HepG2 (cell line): Measurements from ENCODE around the gene PAK6. TPM values are rescaled to one million over a fixed set of nuclear protein-coding genes. Genes with fewer than 3 reads are reported as not detected.

Source experiments
- ARNTL ChIP-seq: sonication (generic); formaldehyde crosslinking; IDR thresholded peaks from 2 replicates; pipeline ENCODE4 v1.4.0; 2020; ENCODE audit warnings: mild to moderate bottlenecking, missing genetic modification reagents
- ETV5 ChIP-seq: IDR thresholded peaks from 2 replicates; pipeline ENCODE4 v1.6.1; 2018; ENCODE audit warnings: missing biosample characterization, missing genetic modification reagents, inconsistent platforms, borderline replicate concordance
- FOXA1 ChIP-seq, 2 experiments: fragments of 450-650 bp in 1 of 2; sonication (generic) in 1 of 2; formaldehyde crosslinking in 1 of 2; IDR thresholded peaks; 2 replicates each; pipeline versions ENCODE4 v1.4.0 to v1.6.1; 2016 to 2020; ENCODE audit warnings: missing genetic modification reagents in 1 of 2
- HOXA5 ChIP-seq: sonication (generic); formaldehyde crosslinking; IDR thresholded peaks from 2 replicates; pipeline ENCODE4 v1.4.0; 2020; ENCODE audit warnings: missing genetic modification reagents
- HOXA7 ChIP-seq: sonication (generic); formaldehyde crosslinking; IDR thresholded peaks from 2 replicates; pipeline ENCODE4 v1.8.1; 2022; ENCODE audit warnings: mild to moderate bottlenecking, missing genetic modification reagents, moderate library complexity
- SP140L ChIP-seq: sonication (generic); formaldehyde crosslinking; IDR thresholded peaks from 2 replicates; pipeline ENCODE4 v1.4.0; 2020; ENCODE audit warnings: missing genetic modification reagents, borderline replicate concordance
- STAG1 ChIP-seq: sonication (generic); formaldehyde crosslinking; IDR thresholded peaks from 2 replicates; pipeline ENCODE4 v1.4.0; 2020; ENCODE audit warnings: missing genetic modification reagents
- SYNCRIP ChIP-seq: fragments of 200-400 bp; formaldehyde crosslinking; IDR thresholded peaks from 2 replicates; pipeline ENCODE4 v1.6.1; 2018; ENCODE audit warnings: mild to moderate bottlenecking, low read depth, low read length; ENCODE audit not compliant: insufficient read depth
- YEATS2 ChIP-seq: sonication (generic); formaldehyde crosslinking; IDR thresholded peaks from 2 replicates; pipeline ENCODE4 v1.4.0; 2020; ENCODE audit warnings: missing genetic modification reagents, borderline replicate concordance
- ZNF143 ChIP-seq: sonication (generic); formaldehyde crosslinking; IDR thresholded peaks from 2 replicates; pipeline ENCODE4 v1.4.0; 2020; ENCODE audit warnings: missing genetic modification reagents
- ZNF280D ChIP-seq: sonication (generic); formaldehyde crosslinking; IDR thresholded peaks from 2 replicates; pipeline ENCODE4 v1.5.1; 2020; ENCODE audit warnings: mild to moderate bottlenecking, missing genetic modification reagents
- ZNF678 ChIP-seq: sonication (generic); formaldehyde crosslinking; IDR thresholded peaks from 2 replicates; pipeline ENCODE4 v1.4.0; 2020; ENCODE audit warnings: mild to moderate bottlenecking, missing genetic modification reagents
- ZNF724P ChIP-seq: sonication (generic); formaldehyde crosslinking; IDR thresholded peaks from 2 replicates; pipeline ENCODE4 v1.8.0; 2022; ENCODE audit warnings: missing genetic modification reagents, borderline replicate concordance
- ZNF768 ChIP-seq: sonication (generic); formaldehyde crosslinking; IDR thresholded peaks from 2 replicates; pipeline ENCODE4 v1.4.0; 2020; ENCODE audit warnings: missing genetic modification reagents
- polyA plus RNA-seq, 8 experiments: library from polyadenylated mRNA; depleted of rRNA in 3 of 8; stranded (reverse) in 7 of 8; unstranded in 1 of 8; fragments of >200 nt; fragmentation: Illumina TruSeq in 4 of 8; extraction: Trizol in 4 of 8; gene quantifications; 2 replicates each; pipeline versions ENCODE4 v1.2.1 to v1.2.3, GENCODE V29; 2011 to 2016; ENCODE audit warnings: low read depth in 4 of 8, missing spikeins in 1 of 8, mixed read lengths in 1 of 8; ENCODE audit not compliant: insufficient read depth in 1 of 8
- total RNA-seq, 5 experiments: library from RNA; depleted of rRNA; stranded (reverse); fragments of >200 nt; fragmentation: Illumina TruSeq; extraction: Trizol; gene quantifications; 2 replicates each; pipeline ENCODE4 v1.2.3, GENCODE V29; 2016; ENCODE audit warnings: low read depth in 1 of 5
- TF ChIP-seq, protein P1 (sequence below): sonication (generic); formaldehyde crosslinking; IDR thresholded peaks from 2 replicates; pipeline ENCODE4 v1.9.0; 2021; ENCODE audit warnings: missing genetic modification reagents, borderline replicate concordance
- TF ChIP-seq, protein P2 (sequence below): IDR thresholded peaks from 2 replicates; pipeline ENCODE4 v1.6.1; 2016; ENCODE audit warnings: missing compliant biosample characterization, missing genetic modification reagents, borderline replicate concordance
- TF ChIP-seq, protein P3 (sequence below): sonication (generic); formaldehyde crosslinking; conservative IDR thresholded peaks from 2 replicates; pipeline ENCODE4 v1.8.0; 2022; ENCODE audit warnings: low read depth, missing genetic modification reagents

The PAK6 gene
- total and polyA plus RNA-seq, 2 of the 13 experiments (the other 11 are each of a cell fraction or from before 2014, with no cell fraction given) = 0.07 TPM; not detected in 1

GRCh38 chr15:40323239-40323952, 84.5 kb downstream of the PAK6 start, which contains the start of gene INAFM2 (continued):
- TF ChIP-seq FOXA1 (IDR thresholded peaks at IDR 0.05) (no peak), FOXA1 (CRISPR knock-in tag; IDR thresholded peaks at IDR 0.05) (no peak), HOXA7 (CRISPR knock-in tag) (no peak), ZNF143 (CRISPR knock-in tag) (no peak), ZNF768 (CRISPR knock-in tag) (no peak), ARNTL (CRISPR knock-in tag) (no peak), STAG1 (peak; percentile 35; the same call in 1 of the 2 replicates), ZNF280D (CRISPR knock-in tag) (no peak), ZNF724P (CRISPR knock-in tag) (no peak), SP140L (no peak), ZNF678 (CRISPR knock-in tag) (no peak), YEATS2 (CRISPR knock-in tag) (no peak), SYNCRIP (no peak), HOXA5 (peak; percentile 72; the same call in 1 of the 2 replicates), ETV5 (CRISPR knock-in tag) (peak; percentile 85; the same call in 1 of the 2 replicates)
- TF ChIP-seq, protein P1, sequence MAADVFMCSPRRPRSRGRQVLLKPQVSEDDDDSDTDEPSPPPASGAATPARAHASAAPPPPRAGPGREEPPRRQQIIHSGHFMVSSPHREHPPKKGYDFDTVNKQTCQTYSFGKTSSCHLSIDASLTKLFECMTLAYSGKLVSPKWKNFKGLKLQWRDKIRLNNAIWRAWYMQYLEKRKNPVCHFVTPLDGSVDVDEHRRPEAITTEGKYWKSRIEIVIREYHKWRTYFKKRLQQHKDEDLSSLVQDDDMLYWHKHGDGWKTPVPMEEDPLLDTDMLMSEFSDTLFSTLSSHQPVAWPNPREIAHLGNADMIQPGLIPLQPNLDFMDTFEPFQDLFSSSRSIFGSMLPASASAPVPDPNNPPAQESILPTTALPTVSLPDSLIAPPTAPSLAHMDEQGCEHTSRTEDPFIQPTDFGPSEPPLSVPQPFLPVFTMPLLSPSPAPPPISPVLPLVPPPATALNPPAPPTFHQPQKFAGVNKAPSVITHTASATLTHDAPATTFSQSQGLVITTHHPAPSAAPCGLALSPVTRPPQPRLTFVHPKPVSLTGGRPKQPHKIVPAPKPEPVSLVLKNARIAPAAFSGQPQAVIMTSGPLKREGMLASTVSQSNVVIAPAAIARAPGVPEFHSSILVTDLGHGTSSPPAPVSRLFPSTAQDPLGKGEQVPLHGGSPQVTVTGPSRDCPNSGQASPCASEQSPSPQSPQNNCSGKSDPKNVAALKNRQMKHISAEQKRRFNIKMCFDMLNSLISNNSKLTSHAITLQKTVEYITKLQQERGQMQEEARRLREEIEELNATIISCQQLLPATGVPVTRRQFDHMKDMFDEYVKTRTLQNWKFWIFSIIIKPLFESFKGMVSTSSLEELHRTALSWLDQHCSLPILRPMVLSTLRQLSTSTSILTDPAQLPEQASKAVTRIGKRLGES (CRISPR knock-in tag) = no peak
- TF ChIP-seq, protein P2, sequence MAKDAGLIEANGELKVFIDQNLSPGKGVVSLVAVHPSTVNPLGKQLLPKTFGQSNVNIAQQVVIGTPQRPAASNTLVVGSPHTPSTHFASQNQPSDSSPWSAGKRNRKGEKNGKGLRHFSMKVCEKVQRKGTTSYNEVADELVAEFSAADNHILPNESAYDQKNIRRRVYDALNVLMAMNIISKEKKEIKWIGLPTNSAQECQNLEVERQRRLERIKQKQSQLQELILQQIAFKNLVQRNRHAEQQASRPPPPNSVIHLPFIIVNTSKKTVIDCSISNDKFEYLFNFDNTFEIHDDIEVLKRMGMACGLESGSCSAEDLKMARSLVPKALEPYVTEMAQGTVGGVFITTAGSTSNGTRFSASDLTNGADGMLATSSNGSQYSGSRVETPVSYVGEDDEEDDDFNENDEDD (CRISPR knock-in tag) = peak; percentile 65; the same call in 1 of the 2 replicates
- TF ChIP-seq, protein P3, sequence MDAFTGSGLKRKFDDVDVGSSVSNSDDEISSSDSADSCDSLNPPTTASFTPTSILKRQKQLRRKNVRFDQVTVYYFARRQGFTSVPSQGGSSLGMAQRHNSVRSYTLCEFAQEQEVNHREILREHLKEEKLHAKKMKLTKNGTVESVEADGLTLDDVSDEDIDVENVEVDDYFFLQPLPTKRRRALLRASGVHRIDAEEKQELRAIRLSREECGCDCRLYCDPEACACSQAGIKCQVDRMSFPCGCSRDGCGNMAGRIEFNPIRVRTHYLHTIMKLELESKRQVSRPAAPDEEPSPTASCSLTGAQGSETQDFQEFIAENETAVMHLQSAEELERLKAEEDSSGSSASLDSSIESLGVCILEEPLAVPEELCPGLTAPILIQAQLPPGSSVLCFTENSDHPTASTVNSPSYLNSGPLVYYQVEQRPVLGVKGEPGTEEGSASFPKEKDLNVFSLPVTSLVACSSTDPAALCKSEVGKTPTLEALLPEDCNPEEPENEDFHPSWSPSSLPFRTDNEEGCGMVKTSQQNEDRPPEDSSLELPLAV (CRISPR knock-in tag) = no peak
